ENCODE results near the gene NRXN3.

- TF ChIP-seq CTCF (IDR thresholded peaks at IDR 0.05) (no peak), POLR2AphosphoS5 (IDR thresholded peaks at IDR 0.05) (no peak), EP300 (IDR thresholded peaks at IDR 0.05; ENCODE audit: low read depth) (no peak), POLR2A (IDR thresholded peaks at IDR 0.05) (no peak)
These were observed 781.4 kb downstream of the NRXN3 start for GRCh38 chr14:78951602-78952001.
